ENCODE results near the gene HIP1R.

DNA sequence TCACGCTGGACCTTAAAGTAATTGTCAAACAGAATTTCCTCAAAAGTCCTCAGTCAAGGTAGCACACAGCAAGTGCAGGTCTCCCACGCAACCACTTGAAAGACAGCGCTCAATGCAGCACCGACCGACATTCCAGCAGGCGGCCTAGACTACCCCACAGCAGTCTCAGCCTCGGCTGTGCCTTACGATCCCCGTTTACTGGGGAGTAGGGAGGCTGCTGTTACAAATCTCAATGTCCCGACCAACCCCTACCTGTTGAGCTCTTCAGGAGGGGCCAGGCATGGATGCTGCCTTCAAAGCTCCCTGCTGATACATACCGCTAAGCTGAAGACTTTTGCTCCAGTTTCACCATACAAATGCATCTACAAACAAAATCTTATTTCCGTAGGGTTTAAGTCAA, 38.8 kb downstream of the HIP1R start:
- TF ChIP-seq, protein P1, sequence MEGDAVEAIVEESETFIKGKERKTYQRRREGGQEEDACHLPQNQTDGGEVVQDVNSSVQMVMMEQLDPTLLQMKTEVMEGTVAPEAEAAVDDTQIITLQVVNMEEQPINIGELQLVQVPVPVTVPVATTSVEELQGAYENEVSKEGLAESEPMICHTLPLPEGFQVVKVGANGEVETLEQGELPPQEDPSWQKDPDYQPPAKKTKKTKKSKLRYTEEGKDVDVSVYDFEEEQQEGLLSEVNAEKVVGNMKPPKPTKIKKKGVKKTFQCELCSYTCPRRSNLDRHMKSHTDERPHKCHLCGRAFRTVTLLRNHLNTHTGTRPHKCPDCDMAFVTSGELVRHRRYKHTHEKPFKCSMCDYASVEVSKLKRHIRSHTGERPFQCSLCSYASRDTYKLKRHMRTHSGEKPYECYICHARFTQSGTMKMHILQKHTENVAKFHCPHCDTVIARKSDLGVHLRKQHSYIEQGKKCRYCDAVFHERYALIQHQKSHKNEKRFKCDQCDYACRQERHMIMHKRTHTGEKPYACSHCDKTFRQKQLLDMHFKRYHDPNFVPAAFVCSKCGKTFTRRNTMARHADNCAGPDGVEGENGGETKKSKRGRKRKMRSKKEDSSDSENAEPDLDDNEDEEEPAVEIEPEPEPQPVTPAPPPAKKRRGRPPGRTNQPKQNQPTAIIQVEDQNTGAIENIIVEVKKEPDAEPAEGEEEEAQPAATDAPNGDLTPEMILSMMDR (IDR thresholded peaks at IDR 0.05; ENCODE audit: low read depth, low read length) = no peak
- TF ChIP-seq POLR2A (IDR thresholded peaks at IDR 0.05; ENCODE audit: extremely low read depth, insufficient read length) = no peak
